IPS-15b (cell line): Measurements from ENCODE around the gene CPZ.

Source experiments
- H3K27me3 ChIP-seq: one replicate; pipeline ENCODE4 v1.6.1; 2013; ENCODE audit warnings: low read length; ENCODE audit not compliant: control insufficient read depth, insufficient read depth
- H3K36me3 ChIP-seq: one replicate; pipeline ENCODE4 v1.6.1; 2013; ENCODE audit warnings: low read length; ENCODE audit not compliant: control insufficient read depth, insufficient read depth
- H3K4me1 ChIP-seq: one replicate; pipeline ENCODE4 v1.6.1; 2013; ENCODE audit warnings: mild to moderate bottlenecking, low read length; ENCODE audit not compliant: control insufficient read depth, insufficient read depth
- H3K4me3 ChIP-seq: one replicate; pipeline ENCODE4 v1.5.1; 2013; ENCODE audit warnings: low read depth, low read length
- H3K9ac ChIP-seq: one replicate; pipeline ENCODE4 v1.6.1; 2013; ENCODE audit warnings: low read depth, mild to moderate bottlenecking, low read length
- H3K9me3 ChIP-seq: one replicate; pipeline ENCODE4 v1.6.1; 2013; ENCODE audit warnings: mild to moderate bottlenecking, low read length; ENCODE audit not compliant: control insufficient read depth, insufficient read depth

CPZ gene

DNA sequence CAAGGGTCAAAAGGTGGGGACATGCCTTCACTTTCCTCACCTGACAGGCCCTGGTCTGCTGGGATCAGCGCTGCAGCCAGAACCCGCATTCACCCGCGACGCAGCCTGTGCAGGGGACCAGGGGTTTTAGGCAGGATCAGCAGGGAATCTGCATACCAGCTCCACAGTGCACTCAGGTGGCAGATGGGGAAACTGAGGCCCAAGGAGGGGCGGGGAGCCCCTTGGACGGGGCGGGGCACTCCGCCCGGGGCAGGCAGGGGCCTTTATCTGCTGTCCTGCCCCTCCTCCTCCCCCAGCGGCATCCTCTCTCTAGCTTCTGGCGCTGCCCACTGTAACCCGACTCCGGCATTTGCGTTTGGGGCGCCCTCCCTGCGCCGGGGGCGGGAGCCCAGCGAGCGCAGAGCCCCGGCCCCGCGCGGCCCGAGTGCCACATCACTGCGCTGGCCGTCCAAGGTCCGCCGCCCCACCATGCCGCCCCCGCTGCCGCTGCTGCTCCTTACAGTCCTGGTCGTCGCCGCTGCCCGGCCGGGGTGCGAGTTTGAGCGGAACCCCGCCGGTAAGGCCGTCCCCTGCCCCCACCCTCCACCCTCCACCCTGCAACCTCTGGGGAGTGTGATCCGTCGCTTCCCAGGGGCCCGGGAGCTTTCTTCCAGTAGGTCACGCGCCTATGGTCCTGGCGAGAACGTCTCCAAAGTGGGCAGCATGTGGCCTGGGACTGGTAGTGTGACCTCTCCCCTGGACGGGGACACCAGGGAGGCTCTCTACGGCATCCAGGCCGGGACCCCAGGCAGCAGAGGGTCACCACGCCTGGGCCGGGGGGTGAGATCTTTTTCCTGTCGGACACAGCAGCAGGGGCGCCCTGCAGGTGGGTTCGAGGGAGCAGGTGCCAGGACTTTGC lies at the start of gene CPZ:
Gene CPZ (plus strand): TSS at position 400 of the 898 bp plus-strand sequence. CDS start 69 bp downstream, at position 469.
- H3K4me1 ChIP-seq = peaks cover 10% of the 10 kb centered on the region
- peaks cover 4% of the 10 kb centered on the region for H3K36me3 ChIP-seq
- no peaks in the 10 kb centered on the region for H3K9me3 ChIP-seq
- peak within 1 kb of the TSS; percentile 54 for H3K9ac ChIP-seq
- no peaks in the 10 kb centered on the region for H3K27me3 ChIP-seq
- peak within 1 kb of the TSS; percentile 68 for H3K4me3 ChIP-seq

DNA sequence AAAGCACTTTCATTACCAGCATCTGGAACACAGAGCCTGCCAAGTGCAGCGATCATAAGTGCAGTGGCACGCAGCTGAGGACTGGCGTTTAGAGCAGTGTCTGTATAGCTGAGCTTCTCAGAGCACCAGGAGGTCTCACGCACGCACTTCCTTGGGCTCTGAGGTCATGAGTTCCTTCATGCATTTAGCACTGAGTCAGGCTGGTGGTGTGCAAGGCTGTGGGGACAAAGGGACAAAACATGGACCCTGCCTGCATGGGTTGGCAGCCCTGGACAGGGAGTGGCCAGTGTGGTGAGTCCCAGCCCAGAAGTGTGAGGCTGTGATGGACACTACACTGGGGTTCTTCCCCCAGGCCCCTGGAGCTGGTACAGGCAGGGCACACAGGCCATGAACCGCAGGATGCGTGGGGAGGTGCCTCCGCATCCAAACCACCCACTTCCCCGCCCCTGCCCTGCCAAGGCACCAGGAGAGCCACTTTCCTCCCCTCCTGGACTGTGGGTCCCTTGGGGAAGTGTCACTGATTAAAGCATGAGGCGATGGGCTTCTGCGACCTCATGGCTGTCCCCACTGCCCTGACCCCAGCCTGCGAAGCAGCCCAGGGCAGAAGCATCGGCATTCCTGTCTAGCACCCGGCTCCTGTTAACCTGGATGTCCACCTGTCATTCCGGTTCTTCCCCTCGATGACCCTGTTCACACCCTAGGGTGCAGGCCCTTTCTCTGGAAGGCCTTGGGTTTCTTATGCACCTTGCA lies 49.6 kb upstream of the CPZ start:
- peaks cover 3% of the 10 kb centered on the region for H3K4me1 ChIP-seq
- no peaks in the 10 kb centered on the region for H3K9me3 ChIP-seq
- H3K36me3 ChIP-seq = no peaks in the 10 kb centered on the region
- H3K27me3 ChIP-seq = no peaks in the 10 kb centered on the region
- H3K4me3 ChIP-seq = no peak overlapping the region
- no peak overlapping the region for H3K9ac ChIP-seq

DNA sequence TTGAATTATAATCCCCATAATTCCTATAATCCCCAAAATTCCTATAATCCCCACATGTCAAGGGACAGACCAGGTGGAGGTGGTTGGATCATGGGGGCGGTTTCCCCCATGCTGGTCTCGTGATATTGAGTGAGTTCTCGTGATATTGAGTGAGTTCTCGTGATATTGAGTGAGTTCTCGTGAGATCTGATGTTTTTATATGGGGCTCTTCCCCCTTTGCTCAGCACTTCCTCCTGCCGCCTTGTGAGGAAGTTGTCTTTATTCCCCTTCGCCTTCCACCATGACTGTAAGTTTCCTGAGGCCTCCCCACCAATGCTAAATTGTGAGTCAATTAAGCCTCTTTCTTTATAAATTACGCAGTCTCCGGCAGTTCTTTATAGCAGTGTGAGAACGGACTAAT lies 48.9 kb upstream of the CPZ start:
- H3K9me3 ChIP-seq = no peaks in the 10 kb centered on the region
- H3K9ac ChIP-seq = no peak overlapping the region
- peaks cover 3% of the 10 kb centered on the region for H3K4me1 ChIP-seq
- no peaks in the 10 kb centered on the region for H3K27me3 ChIP-seq
- no peaks in the 10 kb centered on the region for H3K36me3 ChIP-seq
- H3K4me3 ChIP-seq = no peak overlapping the region

DNA sequence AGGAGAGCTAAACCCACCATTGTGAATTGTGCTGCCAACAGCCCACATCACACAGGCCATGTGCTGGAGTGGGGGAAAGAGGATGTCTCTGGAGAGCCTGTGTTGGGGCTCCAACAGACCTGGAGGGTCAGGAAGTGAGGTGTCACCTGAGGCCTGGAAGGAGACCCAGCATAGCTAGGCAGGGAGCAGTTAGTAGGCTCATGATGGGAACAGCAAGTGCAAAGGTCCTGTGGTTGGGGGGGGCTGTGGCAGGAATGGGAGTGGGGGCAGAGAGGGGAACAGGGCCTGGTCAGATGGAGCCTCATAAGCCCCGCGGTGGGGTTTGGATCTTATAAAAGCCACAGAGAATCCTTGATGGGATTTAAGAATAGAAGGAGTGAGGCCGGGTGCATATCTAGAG lies 48.3 kb upstream of the CPZ start:
- Histone ChIP-seq H3K4me3 (no peak overlapping the region), H3K27me3 (no peaks in the 10 kb centered on the region), H3K36me3 (no peaks in the 10 kb centered on the region), H3K9me3 (no peaks in the 10 kb centered on the region), H3K9ac (no peak overlapping the region), H3K4me1 (peaks cover 3% of the 10 kb centered on the region)

DNA sequence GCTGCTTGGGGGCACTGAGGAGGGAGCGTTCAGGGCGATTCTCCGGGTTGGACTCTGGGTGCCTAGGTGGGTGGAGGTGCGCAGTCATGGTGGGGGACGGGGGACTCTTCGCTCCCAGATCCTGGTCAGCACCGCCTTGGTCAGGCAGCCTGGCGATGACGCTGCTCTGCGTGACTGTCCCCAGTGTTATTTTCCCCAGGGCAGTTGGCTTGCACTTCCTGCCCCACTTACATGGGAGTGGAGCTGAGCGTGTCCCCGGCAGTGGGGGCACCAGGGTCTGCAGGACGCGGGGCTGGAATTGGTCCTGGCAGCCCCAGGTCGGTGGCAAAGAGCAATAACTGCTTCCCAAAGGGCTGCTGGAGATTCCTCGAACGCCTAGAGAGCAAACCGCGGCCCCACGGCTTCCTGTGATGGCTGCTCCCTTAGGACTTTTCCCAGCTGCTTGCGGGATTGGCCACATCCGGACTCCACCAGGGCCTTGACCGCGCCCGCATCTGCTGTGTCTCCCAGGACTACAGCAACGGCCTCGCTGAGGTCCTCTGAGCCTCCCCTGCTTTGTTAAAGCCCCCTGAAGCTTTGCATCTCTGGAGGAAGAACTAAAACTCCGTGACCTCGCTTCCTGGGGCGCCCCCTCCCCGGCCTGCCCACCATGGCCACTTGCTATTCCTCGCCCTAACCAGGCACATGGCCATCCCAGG lies 47.7 kb upstream of the CPZ start:
- H3K9ac ChIP-seq = no peak overlapping the region
- no peaks in the 10 kb centered on the region for H3K27me3 ChIP-seq
- H3K4me3 ChIP-seq = no peak overlapping the region
- H3K9me3 ChIP-seq = no peaks in the 10 kb centered on the region
- peaks cover 3% of the 10 kb centered on the region for H3K4me1 ChIP-seq
- H3K36me3 ChIP-seq = no peaks in the 10 kb centered on the region

DNA sequence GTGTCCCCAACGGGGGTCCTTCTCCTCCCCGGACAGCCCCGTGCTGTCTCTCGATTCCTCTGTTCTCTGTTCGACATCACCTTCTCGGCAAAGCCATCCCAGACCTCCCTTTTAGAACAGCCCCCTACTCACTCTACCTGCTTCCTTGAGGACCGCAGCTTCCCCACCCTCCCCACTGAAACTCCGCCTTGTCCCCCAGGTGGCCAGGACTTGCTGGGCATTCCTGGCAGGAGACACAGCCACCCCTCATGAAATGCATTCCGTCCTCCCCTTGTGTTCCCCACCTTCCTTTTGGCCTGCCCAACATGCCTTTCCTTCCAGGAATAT lies 47.2 kb upstream of the CPZ start:
- Histone ChIP-seq H3K36me3 (no peaks in the 10 kb centered on the region), H3K4me3 (no peak overlapping the region), H3K27me3 (no peaks in the 10 kb centered on the region), H3K4me1 (peaks cover 3% of the 10 kb centered on the region), H3K9me3 (no peaks in the 10 kb centered on the region), H3K9ac (no peak overlapping the region)

DNA sequence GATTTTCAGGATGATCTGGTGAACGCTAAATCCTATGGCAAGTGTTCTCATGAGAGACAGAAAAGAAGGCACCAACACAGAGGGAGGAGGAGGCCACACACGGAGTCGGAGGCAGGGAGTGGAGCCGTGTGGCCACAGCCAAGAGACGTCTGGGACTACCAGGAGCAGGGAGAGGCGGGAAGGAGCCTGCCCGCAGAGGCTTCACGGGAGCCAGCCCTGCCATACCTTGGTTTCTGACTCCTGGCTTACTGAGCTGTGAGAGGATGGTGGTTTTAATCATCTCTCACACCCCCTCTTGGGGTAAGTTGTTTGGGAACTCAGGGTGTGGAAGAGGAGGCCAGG lies 45.8 kb upstream of the CPZ start:
- Histone ChIP-seq H3K9ac (no peak overlapping the region), H3K4me1 (peaks cover 3% of the 10 kb centered on the region), H3K27me3 (no peaks in the 10 kb centered on the region), H3K4me3 (no peak overlapping the region), H3K36me3 (no peaks in the 10 kb centered on the region), H3K9me3 (no peaks in the 10 kb centered on the region)

DNA sequence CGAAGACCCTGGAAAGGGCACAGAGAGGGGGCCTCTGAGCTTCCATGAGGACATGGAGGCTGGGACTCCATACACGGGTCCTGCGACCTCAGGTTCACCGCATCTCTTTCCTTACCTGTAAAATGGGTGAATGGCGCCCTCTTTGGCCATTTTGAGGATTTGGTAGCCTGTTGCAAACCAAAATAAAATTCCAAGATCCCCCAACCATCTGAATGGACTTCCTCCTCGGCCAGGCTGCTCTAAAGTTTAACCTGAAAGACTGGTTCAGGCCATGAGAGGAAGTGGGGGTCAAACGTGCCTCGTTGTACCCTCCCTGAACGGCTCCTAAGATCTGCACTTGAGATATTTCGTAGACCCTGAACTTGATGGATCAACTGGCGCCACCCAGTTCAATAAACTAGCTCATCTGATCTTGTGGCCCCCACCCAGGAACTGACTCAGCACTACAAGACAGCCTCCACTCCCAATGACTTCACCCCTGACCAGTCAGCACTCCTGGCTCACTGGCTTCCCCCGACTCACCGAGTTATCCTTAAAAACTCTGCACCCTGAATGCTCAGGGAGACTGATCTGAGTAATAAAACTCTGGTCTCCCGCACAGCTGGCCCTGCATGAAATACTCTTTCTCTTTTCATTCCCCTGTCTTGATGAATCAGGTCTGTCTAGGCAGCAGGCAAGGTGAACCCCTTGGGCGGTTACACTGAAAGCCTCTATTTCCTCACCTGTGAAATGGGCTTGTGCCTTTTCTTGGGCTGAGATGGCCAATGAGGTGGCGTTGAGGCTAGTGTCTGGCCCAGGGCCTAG lies 45.3 kb upstream of the CPZ start:
- H3K9ac ChIP-seq = no peak overlapping the region
- H3K4me1 ChIP-seq = peaks cover 3% of the 10 kb centered on the region
- no peaks in the 10 kb centered on the region for H3K27me3 ChIP-seq
- H3K36me3 ChIP-seq = no peaks in the 10 kb centered on the region
- H3K9me3 ChIP-seq = no peaks in the 10 kb centered on the region
- no peak overlapping the region for H3K4me3 ChIP-seq

DNA sequence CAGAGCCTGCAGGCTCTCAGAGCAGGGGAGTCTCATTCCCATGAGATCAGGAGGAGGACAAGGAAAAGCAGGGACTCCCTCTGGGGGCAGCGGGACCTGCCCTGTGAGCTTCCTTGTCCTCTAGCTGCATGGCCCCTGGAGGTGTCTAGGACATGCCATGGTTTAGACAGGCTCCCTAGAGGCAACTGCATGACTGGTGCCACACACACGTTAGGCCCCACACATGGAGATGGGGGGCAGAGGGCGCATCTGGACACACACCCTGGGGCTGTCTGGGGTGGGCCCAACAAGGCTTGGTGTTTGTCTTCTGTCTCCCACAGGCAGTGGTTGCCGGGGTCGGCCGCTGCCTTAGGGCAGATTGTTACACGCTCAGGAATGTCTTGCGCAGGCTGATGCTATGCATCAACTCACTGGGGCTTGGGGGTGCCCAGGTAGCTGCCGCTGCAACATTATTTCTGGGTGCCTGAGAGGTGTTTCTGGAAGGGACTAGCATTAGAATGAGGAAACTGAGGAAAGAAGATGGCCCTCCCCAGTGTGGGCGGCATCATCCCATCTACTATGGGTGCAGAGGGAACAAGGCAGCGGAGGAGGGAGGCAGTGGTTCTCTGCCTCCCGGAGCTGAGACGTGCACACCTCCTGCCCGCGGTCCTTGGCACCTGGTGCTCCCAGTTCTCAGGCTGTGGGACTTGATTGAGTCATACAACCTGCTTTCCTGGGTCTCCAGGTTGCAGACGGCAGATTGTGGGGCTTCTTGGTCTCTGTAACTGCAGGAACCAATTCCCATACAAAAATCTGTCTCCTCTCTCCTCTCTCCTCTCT lies 44.4 kb upstream of the CPZ start:
- Histone ChIP-seq H3K4me3 (no peak overlapping the region), H3K9ac (no peak overlapping the region), H3K27me3 (no peaks in the 10 kb centered on the region), H3K9me3 (no peaks in the 10 kb centered on the region), H3K36me3 (no peaks in the 10 kb centered on the region), H3K4me1 (peaks cover 3% of the 10 kb centered on the region)

DNA sequence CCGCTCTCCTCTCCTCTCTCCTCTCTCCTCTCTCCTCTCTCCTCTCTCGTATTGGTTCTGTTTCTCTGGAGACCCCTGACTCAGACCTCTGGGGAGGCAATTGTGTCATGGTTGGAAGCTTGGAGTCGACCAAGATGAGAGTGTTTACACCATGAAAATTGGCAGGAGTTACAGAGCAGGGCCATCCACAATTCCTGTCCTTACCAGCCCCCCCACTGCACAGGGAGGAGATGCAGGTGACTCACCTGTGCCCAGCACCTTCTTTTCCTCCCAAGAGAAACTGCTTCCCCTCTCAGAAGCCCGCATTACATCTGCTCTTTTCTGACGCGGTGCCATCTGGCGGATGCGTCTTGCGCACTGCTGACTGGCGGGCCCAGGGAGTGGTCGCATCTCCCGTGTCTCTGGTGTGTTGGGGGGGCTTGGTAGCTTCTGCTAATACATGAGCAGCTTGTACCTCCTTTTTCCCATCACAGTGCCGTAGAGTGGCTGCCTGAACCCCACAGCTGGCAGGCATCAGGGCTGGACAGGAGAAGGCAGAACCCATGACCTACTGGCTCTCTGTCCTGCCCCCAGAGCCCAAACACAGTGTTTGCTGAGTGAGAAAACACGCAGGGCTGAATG lies 43.7 kb upstream of the CPZ start:
- Histone ChIP-seq H3K4me3 (no peak overlapping the region), H3K9ac (no peak overlapping the region), H3K36me3 (no peaks in the 10 kb centered on the region), H3K9me3 (no peaks in the 10 kb centered on the region), H3K27me3 (no peaks in the 10 kb centered on the region), H3K4me1 (peaks cover 3% of the 10 kb centered on the region)
